K562 (cell line): ENCODE data around the gene ILF3. TPM values are rescaled to one million over a fixed set of nuclear protein-coding genes. Genes with fewer than 3 reads are reported as not detected.

Experiments
- C11orf30 ChIP-seq: fragments of 450-650 bp; IDR thresholded peaks from 2 replicates; pipeline ENCODE4 v1.6.1; 2016; ENCODE audit warnings: low read depth, mild to moderate bottlenecking
- CBFA2T2 ChIP-seq: fragments of 450-650 bp; conservative IDR thresholded peaks from 2 replicates; pipeline ENCODE4 v1.6.1; 2017; ENCODE audit warnings: mild to moderate bottlenecking
- KAT7 ChIP-seq: sonication (generic); formaldehyde crosslinking; IDR thresholded peaks from 2 replicates; pipeline ENCODE4 v1.8.0; 2022; ENCODE audit warnings: missing genetic modification reagents, mild to moderate bottlenecking, borderline replicate concordance
- KDM2B ChIP-seq: fragments of 250-450 bp; sonication (Bioruptor Pico); IDR thresholded peaks from 2 replicates; pipeline ENCODE4 v1.8.0; 2021; ENCODE audit warnings: mild to moderate bottlenecking, moderate library complexity
- KLF13 ChIP-seq: fragments of 450-650 bp; IDR thresholded peaks from 2 replicates; pipeline ENCODE4 v1.6.1; 2016; ENCODE audit warnings: missing genetic modification characterization, low read depth, mild to moderate bottlenecking, missing compliant biosample characterization, moderate library complexity, borderline replicate concordance
- MAFF ChIP-seq: IDR thresholded peaks from 2 replicates; pipeline ENCODE4 v1.6.1; 2012; ENCODE audit warnings: low read length, improper control_type of control experiment
- MED1 ChIP-seq: sonication (generic); formaldehyde crosslinking; IDR thresholded peaks from 2 replicates; pipeline ENCODE4 v1.8.1; 2023; ENCODE audit warnings: missing genetic modification reagents, borderline replicate concordance
- MTA2 ChIP-seq: fragments of 450-650 bp; IDR thresholded peaks from 2 replicates; pipeline ENCODE4 v1.6.1; 2016; ENCODE audit warnings: low read depth
- NFIX ChIP-seq: fragments of 250-450 bp; sonication (Bioruptor Pico); IDR thresholded peaks from 2 replicates; pipeline ENCODE4 v1.4.0; 2020; ENCODE audit warnings: low read depth, mild to moderate bottlenecking, moderate library complexity
- NUFIP1 ChIP-seq: fragments of 450-650 bp; IDR thresholded peaks from 2 replicates; pipeline ENCODE4 v1.6.1; 2018; ENCODE audit not compliant: partially characterized antibody
- PTBP1 ChIP-seq: fragments of 200-400 bp; formaldehyde crosslinking; IDR thresholded peaks from 2 replicates; pipeline ENCODE4 v1.6.1; 2017; ENCODE audit warnings: low read depth, low read length
- PURB ChIP-seq: sonication (generic); formaldehyde crosslinking; IDR thresholded peaks from 2 replicates; pipeline ENCODE4 v1.9.0; 2021; ENCODE audit warnings: low read depth, mild to moderate bottlenecking, missing genetic modification reagents
- RUNX1 ChIP-seq: sonication (generic); IDR thresholded peaks from 2 replicates; pipeline ENCODE4 v1.6.1; 2016; ENCODE audit warnings: antibody characterized with exemption, low read depth
- SMARCA4 ChIP-seq: fragments of 450-650 bp; IDR thresholded peaks from 2 replicates; pipeline ENCODE4 v1.6.1; 2016
- STAT5B ChIP-seq: fragments of 250-450 bp; sonication (Bioruptor Pico); IDR thresholded peaks from 2 replicates; pipeline ENCODE4 v1.8.0; 2021; ENCODE audit warnings: mild to moderate bottlenecking, inconsistent platforms
- TAF9B ChIP-seq: fragments of 450-650 bp; IDR thresholded peaks from 2 replicates; pipeline ENCODE4 v1.6.1; 2018; ENCODE audit warnings: mild to moderate bottlenecking; ENCODE audit not compliant: partially characterized antibody
- TCF3 ChIP-seq: sonication (generic); formaldehyde crosslinking; IDR thresholded peaks from 2 replicates; pipeline ENCODE4 v1.4.0; 2020; ENCODE audit warnings: mild to moderate bottlenecking, missing genetic modification reagents
- ZNF24 ChIP-seq: fragments of 450-650 bp; IDR thresholded peaks from 2 replicates; pipeline ENCODE4 v1.6.1; 2016
- ZNF316 ChIP-seq: fragments of 450-650 bp; IDR thresholded peaks from 2 replicates; pipeline ENCODE4 v1.6.1; 2016
- ZNF766 ChIP-seq: fragments of 200-800 bp; sonication (Bioruptor generic); conservative IDR thresholded peaks from 2 replicates; pipeline ENCODE4 v1.6.1; 2016; ENCODE audit warnings: missing genetic modification characterization, missing compliant biosample characterization
- polyA plus RNA-seq, 8 experiments: library from polyadenylated mRNA; depleted of rRNA in 4 of 8; stranded (reverse) in 5 of 8; unstranded in 3 of 8; fragments of >200 nt; fragmentation: Nextera tagmentation in 2 of 8; fragmentation: Illumina TruSeq in 1 of 8; extraction: Ambion mirVana in 2 of 8; extraction: Trizol in 1 of 8; gene quantifications; 2 replicates each; pipeline versions ENCODE4 v1.2.1 to v1.2.3, GENCODE V29; 2011 to 2014; ENCODE audit warnings: inconsistent platforms in 1 of 8, missing spikeins in 1 of 8
- total RNA-seq, 7 experiments: library from RNA; depleted of rRNA in 6 of 7; stranded (reverse); fragments of >200 nt in 6 of 7; fragmentation: Illumina TruSeq in 2 of 7; extraction: Trizol in 2 of 7; gene quantifications; 2 replicates each; pipeline versions ENCODE4 v1.2.1 to v1.2.3, GENCODE V29; 2011 to 2021; ENCODE audit warnings: low replicate concordance in 1 of 7
- TF ChIP-seq, protein P1 (sequence below): fragments of 450-650 bp; formaldehyde crosslinking; IDR thresholded peaks from 2 replicates; pipeline ENCODE4 v1.4.0; 2022; ENCODE audit warnings: missing genetic modification characterization
- TF ChIP-seq, protein P2 (sequence below): sonication (generic); IDR thresholded peaks from 2 replicates; pipeline ENCODE4 v1.6.1; 2016
- TF ChIP-seq, protein P3 (sequence below): fragments of 450-650 bp; formaldehyde crosslinking; IDR thresholded peaks from 2 replicates; pipeline ENCODE4 v1.4.0; 2020; ENCODE audit warnings: mild to moderate bottlenecking, moderate library complexity
- TF ChIP-seq, protein P4 (sequence below): fragments of 450-650 bp; IDR thresholded peaks from 2 replicates; pipeline ENCODE4 v1.7.1; 2018; ENCODE audit warnings: mild to moderate bottlenecking, low read depth; ENCODE audit not compliant: partially characterized antibody

Gene ILF3
- total and polyA plus RNA-seq, 9 of the 15 experiments (the other 6 are each of a cell fraction or from before 2014, with no cell fraction given), result 26.0 to 453 (median 175) TPM

DNA sequence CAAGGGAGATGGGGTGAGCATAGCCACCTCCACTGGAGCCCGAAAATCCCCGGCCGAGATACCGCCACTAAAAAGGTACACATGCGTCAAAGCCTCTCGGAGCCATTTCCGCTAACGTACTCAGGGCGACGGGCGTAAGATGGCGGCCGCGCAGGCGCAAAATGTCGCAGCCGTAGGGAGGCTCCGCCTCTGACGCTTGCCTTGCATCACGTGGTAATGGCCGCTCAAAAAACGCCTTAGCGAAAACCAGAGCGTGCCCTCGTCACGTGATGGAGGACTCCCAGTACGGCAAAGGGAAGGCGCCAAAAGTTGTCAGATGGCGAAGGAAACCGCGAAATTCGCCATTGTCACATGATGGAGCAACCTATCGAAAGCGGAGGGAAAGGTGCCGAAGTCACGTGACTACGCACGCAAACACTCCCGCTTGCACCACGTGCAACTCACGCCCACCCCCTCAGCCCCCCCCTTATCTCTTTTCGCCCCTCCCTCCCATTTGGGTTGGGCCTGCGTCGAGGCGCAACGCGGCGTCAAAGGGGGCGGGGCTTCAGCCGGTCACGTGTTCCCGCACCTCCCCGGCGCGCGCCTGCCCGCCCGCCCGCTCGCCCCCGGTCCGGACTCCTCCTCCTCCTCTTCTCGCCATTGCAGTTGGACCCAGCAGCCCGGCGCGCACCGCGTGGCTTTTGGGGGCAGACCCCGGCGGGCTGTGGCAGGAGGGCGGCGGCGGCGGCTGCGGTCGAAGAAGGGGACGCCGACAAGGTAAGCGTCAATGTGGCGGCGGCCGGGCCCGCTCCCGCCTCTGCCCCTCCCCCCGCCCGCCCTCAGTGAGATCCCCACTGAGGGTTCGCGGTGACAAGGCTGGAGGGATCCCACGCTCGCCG, at the start of gene ILF3 (continued):
- TF ChIP-seq, protein P1, sequence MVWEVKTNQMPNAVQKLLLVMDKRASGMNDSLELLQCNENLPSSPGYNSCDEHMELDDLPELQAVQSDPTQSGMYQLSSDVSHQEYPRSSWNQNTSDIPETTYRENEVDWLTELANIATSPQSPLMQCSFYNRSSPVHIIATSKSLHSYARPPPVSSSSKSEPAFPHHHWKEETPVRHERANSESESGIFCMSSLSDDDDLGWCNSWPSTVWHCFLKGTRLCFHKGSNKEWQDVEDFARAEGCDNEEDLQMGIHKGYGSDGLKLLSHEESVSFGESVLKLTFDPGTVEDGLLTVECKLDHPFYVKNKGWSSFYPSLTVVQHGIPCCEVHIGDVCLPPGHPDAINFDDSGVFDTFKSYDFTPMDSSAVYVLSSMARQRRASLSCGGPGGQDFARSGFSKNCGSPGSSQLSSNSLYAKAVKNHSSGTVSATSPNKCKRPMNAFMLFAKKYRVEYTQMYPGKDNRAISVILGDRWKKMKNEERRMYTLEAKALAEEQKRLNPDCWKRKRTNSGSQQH (CRISPR knock-in tag), result peak; percentile 83
- no peak for TF ChIP-seq MTA2
- TF ChIP-seq, protein P2, sequence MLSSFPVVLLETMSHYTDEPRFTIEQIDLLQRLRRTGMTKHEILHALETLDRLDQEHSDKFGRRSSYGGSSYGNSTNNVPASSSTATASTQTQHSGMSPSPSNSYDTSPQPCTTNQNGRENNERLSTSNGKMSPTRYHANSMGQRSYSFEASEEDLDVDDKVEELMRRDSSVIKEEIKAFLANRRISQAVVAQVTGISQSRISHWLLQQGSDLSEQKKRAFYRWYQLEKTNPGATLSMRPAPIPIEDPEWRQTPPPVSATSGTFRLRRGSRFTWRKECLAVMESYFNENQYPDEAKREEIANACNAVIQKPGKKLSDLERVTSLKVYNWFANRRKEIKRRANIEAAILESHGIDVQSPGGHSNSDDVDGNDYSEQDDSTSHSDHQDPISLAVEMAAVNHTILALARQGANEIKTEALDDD, result no peak
- peak; percentile 75; the same call in 1 of the 2 replicates for TF ChIP-seq KAT7 (CRISPR knock-in tag)
- TF ChIP-seq, protein P3, sequence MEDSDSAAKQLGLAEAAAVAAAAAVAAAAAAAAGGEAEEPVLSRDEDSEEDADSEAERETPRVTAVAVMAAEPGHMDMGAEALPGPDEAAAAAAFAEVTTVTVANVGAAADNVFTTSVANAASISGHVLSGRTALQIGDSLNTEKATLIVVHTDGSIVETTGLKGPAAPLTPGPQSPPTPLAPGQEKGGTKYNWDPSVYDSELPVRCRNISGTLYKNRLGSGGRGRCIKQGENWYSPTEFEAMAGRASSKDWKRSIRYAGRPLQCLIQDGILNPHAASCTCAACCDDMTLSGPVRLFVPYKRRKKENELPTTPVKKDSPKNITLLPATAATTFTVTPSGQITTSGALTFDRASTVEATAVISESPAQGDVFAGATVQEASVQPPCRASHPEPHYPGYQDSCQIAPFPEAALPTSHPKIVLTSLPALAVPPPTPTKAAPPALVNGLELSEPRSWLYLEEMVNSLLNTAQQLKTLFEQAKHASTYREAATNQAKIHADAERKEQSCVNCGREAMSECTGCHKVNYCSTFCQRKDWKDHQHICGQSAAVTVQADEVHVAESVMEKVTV, result no peak
- peak; percentile 85 for TF ChIP-seq TAF9B
- TF ChIP-seq MED1 (CRISPR knock-in tag), result no peak
- peak; percentile 87 for TF ChIP-seq ZNF766 (CRISPR knock-in tag)
- TF ChIP-seq NFIX (CRISPR knock-in tag), result no peak
- TF ChIP-seq, protein P4, sequence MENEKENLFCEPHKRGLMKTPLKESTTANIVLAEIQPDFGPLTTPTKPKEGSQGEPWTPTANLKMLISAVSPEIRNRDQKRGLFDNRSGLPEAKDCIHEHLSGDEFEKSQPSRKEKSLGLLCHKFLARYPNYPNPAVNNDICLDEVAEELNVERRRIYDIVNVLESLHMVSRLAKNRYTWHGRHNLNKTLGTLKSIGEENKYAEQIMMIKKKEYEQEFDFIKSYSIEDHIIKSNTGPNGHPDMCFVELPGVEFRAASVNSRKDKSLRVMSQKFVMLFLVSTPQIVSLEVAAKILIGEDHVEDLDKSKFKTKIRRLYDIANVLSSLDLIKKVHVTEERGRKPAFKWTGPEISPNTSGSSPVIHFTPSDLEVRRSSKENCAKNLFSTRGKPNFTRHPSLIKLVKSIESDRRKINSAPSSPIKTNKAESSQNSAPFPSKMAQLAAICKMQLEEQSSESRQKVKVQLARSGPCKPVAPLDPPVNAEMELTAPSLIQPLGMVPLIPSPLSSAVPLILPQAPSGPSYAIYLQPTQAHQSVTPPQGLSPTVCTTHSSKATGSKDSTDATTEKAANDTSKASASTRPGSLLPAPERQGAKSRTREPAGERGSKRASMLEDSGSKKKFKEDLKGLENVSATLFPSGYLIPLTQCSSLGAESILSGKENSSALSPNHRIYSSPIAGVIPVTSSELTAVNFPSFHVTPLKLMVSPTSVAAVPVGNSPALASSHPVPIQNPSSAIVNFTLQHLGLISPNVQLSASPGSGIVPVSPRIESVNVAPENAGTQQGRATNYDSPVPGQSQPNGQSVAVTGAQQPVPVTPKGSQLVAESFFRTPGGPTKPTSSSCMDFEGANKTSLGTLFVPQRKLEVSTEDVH, result peak; percentile 95
- TF ChIP-seq KLF13 (tag), result peak; percentile 89; the same call in 1 of the 2 replicates
- TF ChIP-seq PTBP1, result no peak
- no peak for TF ChIP-seq PURB (CRISPR knock-in tag)
- no peak for TF ChIP-seq ZNF316
- no peak; the same call in 1 of the 2 replicates for TF ChIP-seq TCF3 (CRISPR knock-in tag)
- no peak for TF ChIP-seq NUFIP1
- TF ChIP-seq ZNF24, result no peak
- TF ChIP-seq C11orf30, result peak; percentile 88
- TF ChIP-seq CBFA2T2, result peak; percentile 99
- no peak for TF ChIP-seq STAT5B (CRISPR knock-in tag)
- 0 out of 2 replicates have a peak, but pooled peaks have one; percentile 23 for TF ChIP-seq SMARCA4
- peak; percentile 47; the same call in 1 of the 2 replicates for TF ChIP-seq RUNX1
- TF ChIP-seq MAFF, result no peak
- no peak for TF ChIP-seq KDM2B (CRISPR knock-in tag)
